ENCODE measurements around the gene NELFCD. TPM values are rescaled to one million over a fixed set of nuclear protein-coding genes. Genes with fewer than 3 reads are reported as not detected.

The NELFCD gene
- polyA plus RNA-seq, 1 donor from 2014 or later: 88.7 TPM

DNA sequence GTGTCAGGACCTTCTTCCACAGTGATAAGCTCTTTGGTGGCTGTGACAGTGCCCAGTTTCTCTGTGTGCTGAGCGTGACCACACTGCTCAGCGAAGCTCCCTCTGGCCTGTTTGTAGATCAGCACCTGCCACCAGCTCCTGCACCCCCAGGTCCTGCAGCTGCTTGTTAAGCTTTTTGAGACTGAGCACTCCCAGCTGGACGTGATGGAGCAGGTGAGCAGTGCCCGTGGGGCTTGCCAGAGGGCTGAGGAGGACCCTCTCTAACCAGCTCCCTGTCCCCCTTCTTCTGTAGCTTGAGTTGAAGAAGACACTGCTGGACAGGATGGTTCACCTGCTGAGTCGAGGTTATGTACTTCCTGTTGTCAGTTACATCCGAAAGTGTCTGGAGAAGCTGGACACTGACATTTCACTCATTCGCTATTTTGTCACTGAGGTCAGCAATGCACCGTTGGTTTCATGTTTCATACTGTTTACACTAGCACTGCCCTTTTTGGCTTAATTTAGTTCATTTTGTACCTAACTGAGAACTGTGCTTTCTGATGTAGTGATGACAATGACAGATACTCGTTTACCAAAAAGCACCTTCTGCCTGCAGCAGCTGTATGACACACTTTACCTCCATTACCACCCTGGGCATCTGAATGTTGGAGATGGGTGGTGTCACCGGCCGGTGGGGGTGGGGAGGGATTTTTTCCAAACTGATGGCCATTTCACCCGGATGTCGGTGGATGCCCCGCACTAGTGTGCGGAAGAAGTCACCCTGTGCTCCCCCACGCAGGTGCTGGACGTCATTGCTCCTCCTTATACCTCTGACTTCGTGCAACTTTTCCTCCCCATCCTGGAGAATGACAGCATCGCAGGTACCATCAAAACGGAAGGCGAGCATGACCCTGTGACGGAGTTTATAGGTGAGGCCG, 12.5 kb downstream of the NELFCD start:
- no peak overlapping the region for H3K9ac ChIP-seq (ENCODE audit: low read length)
- H3K9me2 ChIP-seq (ENCODE audit: insufficient read depth, low read length): no peaks in the 10 kb centered on the region
- H3K27ac ChIP-seq (ENCODE audit: low read length): no peak overlapping the region
- TF ChIP-seq, protein P1, sequence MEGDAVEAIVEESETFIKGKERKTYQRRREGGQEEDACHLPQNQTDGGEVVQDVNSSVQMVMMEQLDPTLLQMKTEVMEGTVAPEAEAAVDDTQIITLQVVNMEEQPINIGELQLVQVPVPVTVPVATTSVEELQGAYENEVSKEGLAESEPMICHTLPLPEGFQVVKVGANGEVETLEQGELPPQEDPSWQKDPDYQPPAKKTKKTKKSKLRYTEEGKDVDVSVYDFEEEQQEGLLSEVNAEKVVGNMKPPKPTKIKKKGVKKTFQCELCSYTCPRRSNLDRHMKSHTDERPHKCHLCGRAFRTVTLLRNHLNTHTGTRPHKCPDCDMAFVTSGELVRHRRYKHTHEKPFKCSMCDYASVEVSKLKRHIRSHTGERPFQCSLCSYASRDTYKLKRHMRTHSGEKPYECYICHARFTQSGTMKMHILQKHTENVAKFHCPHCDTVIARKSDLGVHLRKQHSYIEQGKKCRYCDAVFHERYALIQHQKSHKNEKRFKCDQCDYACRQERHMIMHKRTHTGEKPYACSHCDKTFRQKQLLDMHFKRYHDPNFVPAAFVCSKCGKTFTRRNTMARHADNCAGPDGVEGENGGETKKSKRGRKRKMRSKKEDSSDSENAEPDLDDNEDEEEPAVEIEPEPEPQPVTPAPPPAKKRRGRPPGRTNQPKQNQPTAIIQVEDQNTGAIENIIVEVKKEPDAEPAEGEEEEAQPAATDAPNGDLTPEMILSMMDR (IDR thresholded peaks at IDR 0.05; ENCODE audit: poor library complexity, severe bottlenecking): no peak
- TF ChIP-seq EZH2 (IDR thresholded peaks at IDR 0.05; ENCODE audit: borderline replicate concordance, insufficient read depth, low read length, poor library complexity, severe bottlenecking): no peak
- TF ChIP-seq MXI1 (conservative IDR thresholded peaks at IDR 0.05; ENCODE audit: poor library complexity, severe bottlenecking): no peak
- TF ChIP-seq SMC3 (conservative IDR thresholded peaks at IDR 0.05; ENCODE audit: poor library complexity): no peak
- TF ChIP-seq TAF1 (IDR thresholded peaks at IDR 0.05; ENCODE audit: low read depth): no peak
- TF ChIP-seq, protein P2, sequence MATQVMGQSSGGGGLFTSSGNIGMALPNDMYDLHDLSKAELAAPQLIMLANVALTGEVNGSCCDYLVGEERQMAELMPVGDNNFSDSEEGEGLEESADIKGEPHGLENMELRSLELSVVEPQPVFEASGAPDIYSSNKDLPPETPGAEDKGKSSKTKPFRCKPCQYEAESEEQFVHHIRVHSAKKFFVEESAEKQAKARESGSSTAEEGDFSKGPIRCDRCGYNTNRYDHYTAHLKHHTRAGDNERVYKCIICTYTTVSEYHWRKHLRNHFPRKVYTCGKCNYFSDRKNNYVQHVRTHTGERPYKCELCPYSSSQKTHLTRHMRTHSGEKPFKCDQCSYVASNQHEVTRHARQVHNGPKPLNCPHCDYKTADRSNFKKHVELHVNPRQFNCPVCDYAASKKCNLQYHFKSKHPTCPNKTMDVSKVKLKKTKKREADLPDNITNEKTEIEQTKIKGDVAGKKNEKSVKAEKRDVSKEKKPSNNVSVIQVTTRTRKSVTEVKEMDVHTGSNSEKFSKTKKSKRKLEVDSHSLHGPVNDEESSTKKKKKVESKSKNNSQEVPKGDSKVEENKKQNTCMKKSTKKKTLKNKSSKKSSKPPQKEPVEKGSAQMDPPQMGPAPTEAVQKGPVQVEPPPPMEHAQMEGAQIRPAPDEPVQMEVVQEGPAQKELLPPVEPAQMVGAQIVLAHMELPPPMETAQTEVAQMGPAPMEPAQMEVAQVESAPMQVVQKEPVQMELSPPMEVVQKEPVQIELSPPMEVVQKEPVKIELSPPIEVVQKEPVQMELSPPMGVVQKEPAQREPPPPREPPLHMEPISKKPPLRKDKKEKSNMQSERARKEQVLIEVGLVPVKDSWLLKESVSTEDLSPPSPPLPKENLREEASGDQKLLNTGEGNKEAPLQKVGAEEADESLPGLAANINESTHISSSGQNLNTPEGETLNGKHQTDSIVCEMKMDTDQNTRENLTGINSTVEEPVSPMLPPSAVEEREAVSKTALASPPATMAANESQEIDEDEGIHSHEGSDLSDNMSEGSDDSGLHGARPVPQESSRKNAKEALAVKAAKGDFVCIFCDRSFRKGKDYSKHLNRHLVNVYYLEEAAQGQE (IDR thresholded peaks at IDR 0.05; ENCODE audit: borderline replicate concordance): no peak
- no peak for TF ChIP-seq RAD21 (conservative IDR thresholded peaks at IDR 0.05)
- TF ChIP-seq EP300 (conservative IDR thresholded peaks at IDR 0.05; ENCODE audit: poor library complexity, severe bottlenecking): no peak
- no peak for TF ChIP-seq POLR2AphosphoS5 (IDR thresholded peaks at IDR 0.05)
- no peaks in the 10 kb centered on the region for H4K20me1 ChIP-seq (ENCODE audit: insufficient read depth)
- no peak overlapping the region for H3K4me3 ChIP-seq (ENCODE audit: low read length)
- H2AFZ ChIP-seq (ENCODE audit: low read depth, low read length): no peak overlapping the region
- H3K36me3 ChIP-seq (ENCODE audit: insufficient read depth, low read length): peaks cover 17% of the 10 kb centered on the region
- H3K4me2 ChIP-seq (ENCODE audit: low read length): no peak overlapping the region
- H3K9me3 ChIP-seq (ENCODE audit: low read length): no peaks in the 10 kb centered on the region
- H3K79me2 ChIP-seq (replicated peaks; ENCODE audit: insufficient read depth, low read length): no peaks in the 10 kb centered on the region
- H3K27me3 ChIP-seq (ENCODE audit: insufficient read depth, low read depth, low read length): no peaks in the 10 kb centered on the region
- H3F3A ChIP-seq (ENCODE audit: insufficient read depth, low read length, poor library complexity, severe bottlenecking): no peaks in the 10 kb centered on the region

DNA sequence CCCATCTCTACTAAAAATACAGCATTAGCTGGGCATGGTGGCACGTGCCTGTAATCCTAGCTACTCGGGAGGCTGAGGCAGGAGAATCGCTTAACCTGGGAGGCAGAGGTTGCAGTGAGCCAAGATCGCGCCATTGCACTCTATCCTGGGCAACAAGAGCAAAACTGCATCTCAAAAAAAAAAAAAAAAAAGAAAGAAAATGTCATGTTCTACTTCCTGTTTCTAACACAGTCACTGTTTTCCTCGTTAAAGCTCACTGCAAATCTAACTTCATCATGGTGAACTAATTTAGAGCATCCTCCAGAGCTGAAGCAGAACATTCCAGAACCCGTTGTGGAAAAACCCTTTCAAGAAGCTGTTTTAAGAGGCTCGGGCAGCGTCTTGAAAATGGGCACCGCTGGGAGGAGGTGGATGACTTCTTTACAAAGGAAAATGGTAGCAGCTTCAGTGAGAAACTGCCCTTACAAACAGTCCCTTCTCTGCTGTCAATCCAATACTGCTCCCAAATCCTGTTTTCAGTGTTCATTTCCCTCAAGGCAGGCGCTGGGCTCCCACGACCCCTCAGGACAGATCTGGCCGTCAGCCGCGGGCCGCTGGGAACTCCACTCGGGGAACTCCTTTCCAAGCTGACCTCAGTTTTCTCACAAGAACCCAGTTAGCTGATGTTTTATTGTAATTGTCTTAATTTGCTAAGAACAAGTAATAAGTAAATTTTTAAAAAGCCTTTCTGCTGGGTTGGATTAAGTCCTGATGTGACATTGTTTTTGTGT, 13.5 kb downstream of the NELFCD start:
- no peak overlapping the region for H2AFZ ChIP-seq (ENCODE audit: low read depth, low read length)
- H3F3A ChIP-seq (ENCODE audit: insufficient read depth, low read length, poor library complexity, severe bottlenecking): no peaks in the 10 kb centered on the region
- no peaks in the 10 kb centered on the region for H3K27me3 ChIP-seq (ENCODE audit: insufficient read depth, low read depth, low read length)
- no peaks in the 10 kb centered on the region for H3K79me2 ChIP-seq (replicated peaks; ENCODE audit: insufficient read depth, low read length)
- peaks cover 17% of the 10 kb centered on the region for H3K36me3 ChIP-seq (ENCODE audit: insufficient read depth, low read length)
- H3K27ac ChIP-seq (ENCODE audit: low read length): no peak overlapping the region
- H3K4me3 ChIP-seq (ENCODE audit: low read length): no peak overlapping the region
- no peak overlapping the region for H3K4me2 ChIP-seq (ENCODE audit: low read length)
- TF ChIP-seq EP300 (conservative IDR thresholded peaks at IDR 0.05; ENCODE audit: poor library complexity, severe bottlenecking) (no peak), POLR2AphosphoS5 (IDR thresholded peaks at IDR 0.05) (no peak), MXI1 (conservative IDR thresholded peaks at IDR 0.05; ENCODE audit: poor library complexity, severe bottlenecking) (no peak)
- TF ChIP-seq, protein P2 (IDR thresholded peaks at IDR 0.05; ENCODE audit: borderline replicate concordance): no peak
- TF ChIP-seq, protein P1 (IDR thresholded peaks at IDR 0.05; ENCODE audit: poor library complexity, severe bottlenecking): no peak
- H4K20me1 ChIP-seq (ENCODE audit: insufficient read depth): no peaks in the 10 kb centered on the region
- H3K9me3 ChIP-seq (ENCODE audit: low read length): no peaks in the 10 kb centered on the region
- no peaks in the 10 kb centered on the region for H3K9me2 ChIP-seq (ENCODE audit: insufficient read depth, low read length)
- H3K9ac ChIP-seq (ENCODE audit: low read length): no peak overlapping the region
